Transverse colon (tissue), 3 donors: ENCODE results near the gene VAPA.

ENCODE experiments used
- CTCF ChIP-seq, 5 experiments: fragments of 200-600 bp in 3 of 5; fragments of 450-650 bp in 2 of 5; sonication (generic) in 3 of 5; IDR thresholded peaks; 1 replicate in 2 of 5; 2 replicates in 3 of 5; pipeline ENCODE4 v1.5.1; 2016 to 2017; ENCODE audit warnings: antibody characterized with exemption in 5 of 5, inconsistent platforms in 3 of 5, mild to moderate bottlenecking in 2 of 5, moderate library complexity in 1 of 5
- POLR2A ChIP-seq: fragments of 450-650 bp; IDR thresholded peaks from one replicate; pipeline ENCODE4 v1.6.1; 2016; ENCODE audit warnings: antibody characterized with exemption, mild to moderate bottlenecking, moderate library complexity

GRCh38 chr18:10008006-10008647 is 94.3 kb downstream of the VAPA start:
- TF ChIP-seq POLR2A (no peak), CTCF (IDR thresholded peaks at IDR 0.05) (no peak)
